Stimulated activated CD8-positive, alpha-beta memory T cell treated with anti-CD3 and anti-CD28 coated beads, Interleukin-4, amount 100 ng/mL, for 4 hours (primary cell): ENCODE measurements around the gene ZNF746.

Experiments used
- DNase-seq, 2 donors: peaks; one replicate each; pipeline ENCODE4 v3.0.0-alpha.2; 2020; ENCODE audit warnings: low read depth in 2 of 2, low spot score in 1 of 2

ZNF746 gene

GRCh38 chr7:149427893-149428292 lies 69.7 kb downstream of the ZNF746 start:
- no peak for DNase-seq

GRCh38 chr7:149427096-149427680 lies 70.4 kb downstream of the ZNF746 start:
- DNase-seq, result no peak

- DNase-seq, result no peak
Measured at GRCh38 chr7:149423449-149424110, 74.0 kb downstream of the ZNF746 start.

GRCh38 chr7:149422914-149423301 lies 74.7 kb downstream of the ZNF746 start:
- DNase-seq, result no peak
